SK-N-MC (cell line): ENCODE measurements around the gene FAM187B.

Experiments
- DNase-seq: peaks from one replicate; pipeline ENCODE4 v3.0.0-alpha.2; 2011; ENCODE audit warnings: low read depth, low spot score
- H3K27ac ChIP-seq: fragments of 200-600 bp; sonication (generic); 2 replicates; pipeline ENCODE4 v1.5.1; 2016; ENCODE audit warnings: mixed run types
- H3K36me3 ChIP-seq: fragments of 200-600 bp; sonication (generic); 2 replicates; pipeline ENCODE4 v1.6.1; 2017; ENCODE audit warnings: antibody characterized with exemption, low read length, mixed read lengths; ENCODE audit not compliant: insufficient read depth
- H3K4me3 ChIP-seq: fragments of 200-600 bp; sonication (generic); 2 replicates; pipeline ENCODE4 v1.5.1; 2016
- H3K9ac ChIP-seq: fragments of 200-600 bp; sonication (generic); 2 replicates; pipeline ENCODE4 v1.8.0; 2017; ENCODE audit warnings: mixed run types, mixed read lengths; ENCODE audit not compliant: insufficient read length
- H3K9me3 ChIP-seq: fragments of 200-600 bp; sonication (generic); 2 replicates; pipeline ENCODE4 v1.6.1; 2017; ENCODE audit warnings: low read depth, mild to moderate bottlenecking, antibody characterized with exemption, low read length, moderate library complexity, mixed read lengths
- EZH2 ChIP-seq: fragments of 200-600 bp; sonication (generic); IDR thresholded peaks from one replicate; pipeline ENCODE4 v1.6.1; 2017; ENCODE audit warnings: antibody characterized with exemption
- FOXP2 ChIP-seq: optimal IDR thresholded peaks from 2 replicates; pipeline ENCODE3; 2011; ENCODE audit warnings: mild to moderate bottlenecking, moderate library complexity; ENCODE audit not compliant: insufficient read depth; ENCODE audit errors: extremely low read length, control extremely low read depth
- POLR2AphosphoS5 ChIP-seq: IDR thresholded peaks from 2 replicates; pipeline ENCODE4 v1.6.1; 2012; ENCODE audit warnings: mild to moderate bottlenecking, low read depth, low read length, borderline replicate concordance

The FAM187B gene

DNA sequence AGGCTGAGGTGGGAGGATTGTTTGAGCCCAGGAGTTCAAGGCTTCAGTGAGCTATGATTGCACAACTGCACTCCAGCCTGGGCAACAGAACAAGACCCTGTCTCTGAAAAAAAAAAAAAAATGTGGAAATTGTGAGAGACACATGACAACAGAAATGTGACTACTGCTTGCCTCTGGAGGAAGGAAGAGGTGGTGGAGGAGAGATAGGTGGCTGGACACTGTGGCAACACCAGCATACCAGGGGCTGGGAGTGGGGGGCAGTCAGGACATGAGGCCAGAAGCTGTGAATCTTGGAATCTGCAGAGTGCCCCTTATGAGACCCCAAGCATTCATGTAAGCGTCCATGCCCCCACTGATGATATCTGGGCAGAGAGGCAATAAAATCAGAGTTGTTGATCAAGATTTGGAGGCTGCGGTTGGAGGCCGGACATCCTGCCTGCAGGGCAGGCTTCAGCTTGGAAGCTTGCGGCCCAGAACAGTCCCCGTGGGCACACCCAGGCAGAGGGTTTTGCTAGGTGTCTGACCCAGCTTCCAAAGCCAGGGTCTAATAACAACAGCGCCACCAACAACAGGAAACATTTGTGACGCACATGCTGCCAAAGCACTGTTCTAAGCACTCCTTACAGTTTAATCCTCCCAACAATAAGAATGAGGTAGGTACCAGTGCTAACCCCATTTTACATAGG, 16.9 kb downstream of the FAM187B start:
- no peak for TF ChIP-seq EZH2
- TF ChIP-seq FOXP2: no peak
- no peak for TF ChIP-seq POLR2AphosphoS5

DNA sequence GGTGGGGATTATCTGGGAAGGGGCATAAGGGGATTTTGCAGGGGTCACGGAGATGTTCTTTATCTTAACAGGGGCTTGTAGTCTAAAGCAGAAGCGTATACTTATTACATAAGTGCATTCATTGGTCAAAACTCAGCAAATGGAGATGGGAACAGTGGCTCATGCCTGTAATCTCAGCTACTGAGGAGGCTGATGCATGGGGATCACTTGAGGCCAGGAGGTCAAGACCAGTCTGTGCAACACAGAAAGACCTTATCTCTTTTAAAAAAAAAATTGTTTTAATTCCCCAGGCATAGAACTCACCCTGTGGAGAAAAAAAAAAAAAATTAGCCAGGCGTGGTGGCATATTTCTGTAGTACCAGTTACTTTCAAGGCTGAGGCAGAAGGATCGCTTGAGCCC, 18.9 kb downstream of the FAM187B start:
- no peaks in the 10 kb centered on the region for H3K36me3 ChIP-seq
- H3K27ac ChIP-seq: no peak overlapping the region
- no peak overlapping the region for H3K4me3 ChIP-seq
- no peaks in the 10 kb centered on the region for H3K9me3 ChIP-seq
- no peak for DNase-seq
- no peak for TF ChIP-seq EZH2
- TF ChIP-seq FOXP2: no peak
- no peak for TF ChIP-seq POLR2AphosphoS5
- H3K9ac ChIP-seq: no peak overlapping the region

More for the DNA sequence above, 16.9 kb downstream of the FAM187B start:
- DNase-seq: no peak
- Histone ChIP-seq H3K4me3 (no peak overlapping the region), H3K36me3 (no peaks in the 10 kb centered on the region), H3K9ac (no peak overlapping the region), H3K9me3 (no peaks in the 10 kb centered on the region), H3K27ac (no peak overlapping the region)

GRCh38 chr19:35208121-35208520, 20.4 kb downstream of the FAM187B start:
- Histone ChIP-seq H3K9me3 (no peaks in the 10 kb centered on the region), H3K36me3 (no peaks in the 10 kb centered on the region), H3K9ac (no peak overlapping the region), H3K4me3 (no peak overlapping the region), H3K27ac (no peak overlapping the region)
- DNase-seq: no peak
- TF ChIP-seq POLR2AphosphoS5: no peak
- TF ChIP-seq FOXP2: no peak
- no peak for TF ChIP-seq EZH2

DNA sequence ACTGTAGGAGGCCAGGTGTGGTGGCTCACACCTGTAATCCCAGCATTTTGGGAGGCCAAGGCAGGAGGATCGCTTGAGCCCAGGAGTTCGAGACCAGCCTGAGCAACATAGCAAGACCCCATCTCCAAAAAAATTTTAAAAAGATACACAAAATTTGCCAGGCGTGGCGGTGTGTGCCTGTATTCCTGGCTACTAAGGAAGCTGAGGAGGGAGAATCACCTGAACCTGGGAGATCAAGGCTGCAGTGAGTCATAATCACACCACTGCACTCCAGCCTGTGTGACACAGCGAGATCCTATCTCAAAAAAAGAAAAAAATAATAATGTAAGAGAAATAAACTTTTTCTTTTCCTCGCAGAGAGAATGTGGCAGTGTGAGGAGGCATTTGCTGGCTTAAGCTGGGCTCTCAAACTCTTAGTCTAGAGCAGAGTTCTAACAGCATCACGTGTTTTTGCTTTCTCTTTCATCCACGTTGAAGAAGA, 21.1 kb downstream of the FAM187B start:
- H3K9ac ChIP-seq: no peak overlapping the region

DNA sequence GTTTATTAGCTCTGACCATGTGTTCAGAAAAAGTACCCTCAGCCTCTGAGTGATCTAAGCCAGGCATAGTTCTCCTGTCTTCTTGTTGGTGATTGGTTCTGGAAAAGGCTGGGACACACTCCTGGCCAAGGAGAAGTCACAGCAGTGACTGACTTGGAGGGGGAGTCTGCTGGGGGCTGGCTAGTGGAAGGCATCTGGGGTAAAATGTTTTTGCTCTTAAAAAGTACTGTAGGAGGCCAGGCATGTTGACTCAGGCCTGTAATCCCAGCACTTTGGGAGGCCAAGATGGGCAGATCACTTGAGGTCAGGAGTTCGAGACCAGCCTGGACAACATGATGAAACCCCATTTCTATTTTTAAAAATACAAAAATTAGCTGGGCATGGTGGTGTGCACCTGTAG, 21.7 kb downstream of the FAM187B start:
- Histone ChIP-seq H3K36me3 (no peaks in the 10 kb centered on the region), H3K27ac (no peak overlapping the region), H3K4me3 (no peak overlapping the region), H3K9me3 (no peaks in the 10 kb centered on the region), H3K9ac (no peak overlapping the region)
- DNase-seq: no peak
- TF ChIP-seq EZH2 (no peak), POLR2AphosphoS5 (no peak), FOXP2 (no peak)

More for the DNA sequence above, 21.1 kb downstream of the FAM187B start:
- no peak for TF ChIP-seq EZH2
- no peak for TF ChIP-seq FOXP2
- no peak for TF ChIP-seq POLR2AphosphoS5
- Histone ChIP-seq H3K9me3 (no peaks in the 10 kb centered on the region), H3K27ac (no peak overlapping the region), H3K36me3 (no peaks in the 10 kb centered on the region), H3K4me3 (no peak overlapping the region)
- DNase-seq: no peak

DNA sequence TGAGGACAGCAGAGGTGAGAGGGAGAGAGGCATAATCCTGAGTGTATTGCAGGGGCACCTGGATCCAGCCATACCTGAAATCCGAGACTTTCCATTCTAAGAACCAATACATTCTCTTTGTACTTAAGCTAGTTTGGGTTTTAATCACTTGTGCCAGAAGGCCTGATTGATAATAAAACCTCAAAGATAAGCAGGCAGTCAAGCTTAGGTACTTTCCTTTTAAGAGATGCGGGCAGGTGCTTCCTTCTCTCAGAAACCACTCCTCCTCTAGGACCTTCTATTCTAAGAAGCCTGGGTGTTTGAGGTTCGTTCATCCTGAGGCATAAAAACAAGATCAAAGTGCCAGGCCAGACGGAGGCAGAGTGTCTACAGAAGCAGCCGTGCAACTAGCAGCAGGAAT, 22.2 kb downstream of the FAM187B start:
- Histone ChIP-seq H3K36me3 (no peaks in the 10 kb centered on the region), H3K4me3 (no peak overlapping the region), H3K9me3 (no peaks in the 10 kb centered on the region), H3K27ac (no peak overlapping the region), H3K9ac (no peak overlapping the region)
- no peak for DNase-seq
- TF ChIP-seq POLR2AphosphoS5 (no peak), FOXP2 (no peak), EZH2 (no peak)

- no peak for DNase-seq
- Histone ChIP-seq H3K9ac (no peak overlapping the region), H3K36me3 (no peaks in the 10 kb centered on the region), H3K27ac (no peak overlapping the region), H3K9me3 (no peaks in the 10 kb centered on the region), H3K4me3 (no peak overlapping the region)
- no peak for TF ChIP-seq POLR2AphosphoS5
These were observed 22.7 kb downstream of the FAM187B start for GRCh38 chr19:35205733-35206323.

DNA sequence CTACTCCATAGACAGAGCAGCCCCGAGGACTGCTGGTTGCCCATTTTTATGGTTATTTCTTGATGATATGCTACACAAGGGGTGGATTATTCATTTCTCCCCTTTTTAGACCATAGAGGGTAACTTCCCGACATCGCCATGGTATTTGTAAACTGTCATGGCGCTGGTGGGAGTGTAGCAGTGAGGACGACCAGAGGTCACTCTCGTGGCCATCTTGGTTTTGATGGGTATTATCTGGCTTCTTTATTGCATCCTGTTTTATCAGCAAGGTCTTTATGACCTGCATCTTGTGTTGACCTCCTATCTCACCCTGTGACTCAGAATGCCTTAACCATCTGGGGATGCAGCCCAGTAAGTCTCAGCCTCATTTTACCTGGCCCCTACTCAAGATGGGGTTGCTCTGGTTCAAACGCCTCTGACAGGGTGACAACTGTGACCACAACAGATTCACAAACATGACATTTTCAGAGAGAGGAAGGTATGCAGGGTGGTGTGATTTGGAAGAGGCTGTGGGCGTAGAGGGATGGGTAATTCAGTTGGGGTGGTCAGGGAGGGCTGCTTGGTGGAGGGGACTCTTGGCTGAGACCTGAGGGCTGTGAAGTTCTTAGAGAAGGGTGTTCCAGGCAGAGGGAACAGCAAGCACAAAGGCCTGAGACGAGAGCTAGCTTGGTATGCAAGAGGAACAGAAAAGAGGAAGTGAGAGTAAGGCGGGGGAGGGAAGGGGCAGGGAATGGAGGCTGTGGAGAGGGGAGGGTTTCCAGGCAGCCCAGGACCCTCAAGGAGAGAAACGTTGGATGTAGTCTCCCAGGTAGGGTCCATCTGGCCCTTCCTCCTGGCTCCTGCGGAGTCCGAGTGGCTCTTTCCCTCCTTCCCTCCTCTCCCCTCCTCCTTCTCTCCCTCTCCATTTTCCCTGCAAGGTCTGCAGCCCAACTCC, 23.5 kb downstream of the FAM187B start:
- H3K36me3 ChIP-seq: no peaks in the 10 kb centered on the region
- no peak overlapping the region for H3K27ac ChIP-seq
- no peak overlapping the region for H3K4me3 ChIP-seq
- no peaks in the 10 kb centered on the region for H3K9me3 ChIP-seq
- no peak for DNase-seq
- no peak overlapping the region for H3K9ac ChIP-seq
- TF ChIP-seq POLR2AphosphoS5 (no peak), FOXP2 (no peak), EZH2 (no peak)
